SU-DHL-6 (cell line): ENCODE results near the gene SLC35A2.

Experiments
- CTCF ChIP-seq: fragments of 200-600 bp; sonication (generic); IDR thresholded peaks from one replicate; pipeline ENCODE4 v1.5.1; 2017; ENCODE audit warnings: antibody characterized with exemption, mild to moderate bottlenecking, low read length, moderate library complexity; ENCODE audit not compliant: insufficient read depth, poor library complexity, severe bottlenecking
- EZH2phosphoT487 ChIP-seq: fragments of 200-600 bp; sonication (generic), shearing (Covaris generic); conservative IDR thresholded peaks from 2 replicates; pipeline ENCODE4 v1.6.1; 2018; ENCODE audit warnings: mild to moderate bottlenecking, antibody characterized with exemption, low read length, moderate library complexity, mixed read lengths

DNA sequence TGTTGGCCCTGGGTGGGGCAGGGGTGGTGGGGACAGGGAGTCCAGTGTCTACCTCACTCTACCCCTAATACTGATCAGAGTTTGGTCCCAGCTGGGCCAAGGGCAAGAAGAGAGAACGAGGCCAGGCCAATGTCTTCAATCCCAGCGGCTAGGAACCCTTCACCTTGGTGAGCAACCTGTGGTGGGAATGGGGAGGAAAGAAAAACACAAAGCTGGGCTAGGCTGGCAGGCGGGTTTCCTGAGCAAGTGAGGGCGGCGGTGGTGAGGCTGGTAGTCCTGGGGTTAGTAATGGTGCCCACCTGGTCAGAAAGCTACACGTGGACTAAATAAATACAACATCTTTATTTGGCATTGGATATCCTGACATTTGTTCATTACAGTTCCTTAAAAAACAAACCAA lies 8.2 kb downstream of the SLC35A2 start:
- TF ChIP-seq CTCF (no peak), EZH2phosphoT487 (no peak)
